ENCODE data around the gene STMN3. TPM values are rescaled to one million over a fixed set of nuclear protein-coding genes. Genes with fewer than 3 reads are reported as not detected.
A peak's percentile ranks its signal among the peaks of the same experiment; 100 is the strongest.

The STMN3 gene
- total and polyA plus RNA-seq, 10 of the 15 experiments (the other 5 are each of a cell fraction or from before 2014, with no cell fraction given): 0.09 to 3.6 (median 1.4) TPM; not detected in 1

DNA sequence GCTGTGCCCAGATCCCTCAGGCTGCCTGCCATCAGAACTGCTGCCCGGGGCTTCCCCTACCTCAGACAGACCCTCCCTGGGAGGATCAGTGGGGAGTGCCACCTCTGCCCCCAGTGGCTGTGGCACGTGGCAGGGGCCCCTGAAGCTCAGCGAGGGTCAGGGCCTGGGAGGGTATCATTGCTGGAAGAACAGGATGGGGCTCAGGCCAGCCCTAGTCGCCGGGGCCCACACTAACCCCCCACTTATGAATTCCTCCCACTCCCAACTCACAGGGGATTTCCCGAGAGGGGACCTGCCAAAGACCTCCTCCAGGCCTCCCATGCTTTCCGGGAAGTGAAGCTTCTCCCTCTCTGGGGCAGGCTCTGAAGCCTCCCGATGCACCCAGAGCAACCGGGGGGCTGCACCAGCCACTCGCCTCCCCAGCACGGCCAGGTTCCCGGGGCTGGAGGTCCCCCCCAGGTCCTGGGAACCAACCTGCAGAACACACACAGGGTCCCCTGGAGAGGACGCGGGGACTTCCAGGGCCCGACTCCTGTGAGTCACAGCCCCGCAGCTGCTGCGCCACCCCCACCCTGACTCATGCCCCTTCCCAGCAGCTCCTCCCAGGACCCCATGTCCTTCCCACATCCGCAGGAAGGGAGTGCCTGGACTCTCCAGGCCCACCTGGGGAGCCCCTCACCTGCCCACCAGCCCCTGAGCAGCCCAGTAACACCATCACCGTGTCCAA is 45.7 kb upstream of the STMN3 start (continued):
- TF ChIP-seq PRDM15 (CRISPR knock-in tag; IDR thresholded peaks at IDR 0.05): no peak
- TF ChIP-seq SPI1 (IDR thresholded peaks at IDR 0.05; ENCODE audit: borderline replicate concordance, insufficient read depth, low read depth, low read length): no peak
- TF ChIP-seq TCF3 (IDR thresholded peaks at IDR 0.05; ENCODE audit: borderline replicate concordance, insufficient read depth, low read depth, low read length): peak; percentile 67; the same call in 1 of the 2 replicates
- TF ChIP-seq, protein P1, sequence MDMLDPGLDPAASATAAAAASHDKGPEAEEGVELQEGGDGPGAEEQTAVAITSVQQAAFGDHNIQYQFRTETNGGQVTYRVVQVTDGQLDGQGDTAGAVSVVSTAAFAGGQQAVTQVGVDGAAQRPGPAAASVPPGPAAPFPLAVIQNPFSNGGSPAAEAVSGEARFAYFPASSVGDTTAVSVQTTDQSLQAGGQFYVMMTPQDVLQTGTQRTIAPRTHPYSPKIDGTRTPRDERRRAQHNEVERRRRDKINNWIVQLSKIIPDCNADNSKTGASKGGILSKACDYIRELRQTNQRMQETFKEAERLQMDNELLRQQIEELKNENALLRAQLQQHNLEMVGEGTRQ (IDR thresholded peaks at IDR 0.05; ENCODE audit: borderline replicate concordance, low read depth, low read length): no peak
- no peak for TF ChIP-seq YY1 (IDR thresholded peaks at IDR 0.05; ENCODE audit: low read depth, low read length)
- TF ChIP-seq NFYA (IDR thresholded peaks at IDR 0.05; ENCODE audit: borderline replicate concordance, low read depth, low read length): no peak
- TF ChIP-seq ZNF274 (IDR thresholded peaks at IDR 0.05; ENCODE audit: insufficient read depth, insufficient read length): no peak
- TF ChIP-seq NFYB (IDR thresholded peaks at IDR 0.05; ENCODE audit: insufficient read depth, low read depth, low read length): no peak
- no peak for TF ChIP-seq ETV6 (conservative IDR thresholded peaks at IDR 0.05 in 1 of 2, IDR thresholded peaks at IDR 0.05 in 1 of 2; ENCODE audit: borderline replicate concordance in 1 of 2, low read depth in 1 of 2)
- TF ChIP-seq MAX (IDR thresholded peaks at IDR 0.05; ENCODE audit: low read depth, low read length): no peak
- TF ChIP-seq YBX1 (IDR thresholded peaks at IDR 0.05): no peak
- TF ChIP-seq SIN3A (IDR thresholded peaks at IDR 0.05; ENCODE audit: low read depth, low read length): no peak
- TF ChIP-seq NBN (IDR thresholded peaks at IDR 0.05): no peak
- no peak for TF ChIP-seq CREB1 (IDR thresholded peaks at IDR 0.05; ENCODE audit: low read depth)
- no peak for TF ChIP-seq RCOR1 (conservative IDR thresholded peaks at IDR 0.05; ENCODE audit: low read depth, low read length)
- TF ChIP-seq EP300 (IDR thresholded peaks at IDR 0.05; ENCODE audit: borderline replicate concordance in 1 of 2, control insufficient read depth in 1 of 2, low read depth in 2 of 2, low read length in 2 of 2): 0 out of 4 replicates have a peak, but pooled peaks of 1 of the 2 experiments have one; percentile 21
- TF ChIP-seq TCF7 (IDR thresholded peaks at IDR 0.05; ENCODE audit: borderline replicate concordance): no peak
- TF ChIP-seq MTA2 (IDR thresholded peaks at IDR 0.05; ENCODE audit: low read depth): no peak
- TF ChIP-seq IKZF2 (IDR thresholded peaks at IDR 0.05): peak; percentile 76 to 84; a peak in 3 of 4 replicates
- TF ChIP-seq MXI1 (IDR thresholded peaks at IDR 0.05; ENCODE audit: low read depth, low read length): no peak
- no peak for TF ChIP-seq SP1 (IDR thresholded peaks at IDR 0.05; ENCODE audit: low read depth, low read length)
- no peak for TF ChIP-seq ZNF24 (IDR thresholded peaks at IDR 0.05)
- TF ChIP-seq HDGF (IDR thresholded peaks at IDR 0.05): 0 out of 2 replicates have a peak, but pooled peaks have one; percentile 36
- TF ChIP-seq SRF (IDR thresholded peaks at IDR 0.05; ENCODE audit: low read depth in 2 of 2, low read length in 2 of 2): no peak
- 0 out of 2 replicates have a peak, but pooled peaks have one; percentile 38 for TF ChIP-seq MTA3 (IDR thresholded peaks at IDR 0.05; ENCODE audit: borderline replicate concordance, low read length)
- no peak for TF ChIP-seq ZSCAN29 (IDR thresholded peaks at IDR 0.05)
- no peak for TF ChIP-seq KAT2A (conservative IDR thresholded peaks at IDR 0.05; ENCODE audit: control insufficient read depth, low read depth, low read length)
